Kidney epithelial cell (primary cell): ENCODE results near the gene GRID2. TPM values are rescaled to one million over a fixed set of nuclear protein-coding genes. Genes with fewer than 3 reads are reported as not detected.

ENCODE experiments used
- DNase-seq: peaks from one replicate; pipeline ENCODE4 v3.0.0-alpha.2; 2010; ENCODE audit warnings: low read depth
- H3K27me3 ChIP-seq: 2 replicates; pipeline ENCODE4 v1.6.0; 2011; ENCODE audit warnings: low read length; ENCODE audit not compliant: control insufficient read depth, insufficient read depth
- H3K36me3 ChIP-seq: 2 replicates; pipeline ENCODE4 v1.5.1; 2011; ENCODE audit warnings: low read length; ENCODE audit not compliant: control insufficient read depth, insufficient read depth
- H3K4me3 ChIP-seq: 2 replicates; pipeline ENCODE4 v1.5.1; 2011; ENCODE audit warnings: low read depth, mild to moderate bottlenecking, control low read depth, low read length
- total RNA-seq: library from RNA; depleted of rRNA; stranded (reverse); fragments of >200 nt; gene quantifications from 2 replicates; pipeline ENCODE4 v1.2.3, GENCODE V29; 2015
- TF ChIP-seq, protein P1 (sequence below): IDR thresholded peaks from 2 replicates; pipeline ENCODE4 v1.5.1; 2011; ENCODE audit warnings: mild to moderate bottlenecking, moderate library complexity, low read length, control low read depth, inconsistent platforms; ENCODE audit not compliant: insufficient read depth, poor library complexity, severe bottlenecking

The GRID2 gene
- total RNA-seq, 1 donor from 2014 or later, result not detected

DNA sequence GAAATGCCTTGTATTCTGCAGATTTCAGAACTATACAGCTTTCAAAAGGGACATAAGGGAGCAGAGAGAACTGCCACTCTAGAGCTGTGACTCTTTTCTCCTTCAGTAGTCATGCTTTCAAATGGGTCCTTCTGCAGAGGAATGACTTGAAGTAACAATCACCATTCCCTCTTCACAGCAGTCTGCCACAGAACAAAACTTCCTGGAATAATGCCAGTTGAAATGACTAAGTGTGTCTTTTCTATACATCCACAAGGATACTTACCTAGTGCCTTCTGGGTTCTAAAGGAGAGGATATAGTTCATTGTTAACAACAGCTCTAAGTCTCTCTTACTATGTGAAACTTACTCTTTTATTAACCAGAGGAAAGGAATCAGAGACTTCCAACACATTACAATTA, 1009.4 kb downstream of the GRID2 start:
- Histone ChIP-seq H3K36me3 (no peaks in the 10 kb centered on the region), H3K27me3 (no peaks in the 10 kb centered on the region), H3K4me3 (no peak overlapping the region)
- DNase-seq, result no peak
- TF ChIP-seq, protein P1, sequence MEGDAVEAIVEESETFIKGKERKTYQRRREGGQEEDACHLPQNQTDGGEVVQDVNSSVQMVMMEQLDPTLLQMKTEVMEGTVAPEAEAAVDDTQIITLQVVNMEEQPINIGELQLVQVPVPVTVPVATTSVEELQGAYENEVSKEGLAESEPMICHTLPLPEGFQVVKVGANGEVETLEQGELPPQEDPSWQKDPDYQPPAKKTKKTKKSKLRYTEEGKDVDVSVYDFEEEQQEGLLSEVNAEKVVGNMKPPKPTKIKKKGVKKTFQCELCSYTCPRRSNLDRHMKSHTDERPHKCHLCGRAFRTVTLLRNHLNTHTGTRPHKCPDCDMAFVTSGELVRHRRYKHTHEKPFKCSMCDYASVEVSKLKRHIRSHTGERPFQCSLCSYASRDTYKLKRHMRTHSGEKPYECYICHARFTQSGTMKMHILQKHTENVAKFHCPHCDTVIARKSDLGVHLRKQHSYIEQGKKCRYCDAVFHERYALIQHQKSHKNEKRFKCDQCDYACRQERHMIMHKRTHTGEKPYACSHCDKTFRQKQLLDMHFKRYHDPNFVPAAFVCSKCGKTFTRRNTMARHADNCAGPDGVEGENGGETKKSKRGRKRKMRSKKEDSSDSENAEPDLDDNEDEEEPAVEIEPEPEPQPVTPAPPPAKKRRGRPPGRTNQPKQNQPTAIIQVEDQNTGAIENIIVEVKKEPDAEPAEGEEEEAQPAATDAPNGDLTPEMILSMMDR, result no peak

DNA sequence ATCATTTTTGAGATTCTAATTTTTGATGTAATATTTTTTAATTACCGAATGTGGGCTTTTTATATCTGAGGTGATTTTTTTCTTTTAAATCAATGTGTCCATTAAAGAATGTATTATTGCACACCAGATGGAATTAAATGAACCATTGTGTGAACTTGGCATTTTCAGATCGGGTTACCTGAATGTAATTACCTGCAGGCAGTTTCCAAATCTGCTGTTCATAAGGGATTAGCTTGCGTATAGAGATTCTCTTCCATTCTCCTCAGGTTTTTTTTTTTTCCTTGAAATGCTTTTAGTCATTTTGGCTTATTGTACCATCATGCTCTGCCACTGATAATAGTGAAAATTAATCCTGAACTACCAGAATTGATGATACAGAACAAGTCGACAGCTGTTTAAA, 1013.3 kb downstream of the GRID2 start:
- TF ChIP-seq, protein P1, result no peak
- DNase-seq, result no peak
- no peaks in the 10 kb centered on the region for H3K36me3 ChIP-seq
- H3K27me3 ChIP-seq, result no peaks in the 10 kb centered on the region
- no peak overlapping the region for H3K4me3 ChIP-seq

DNA sequence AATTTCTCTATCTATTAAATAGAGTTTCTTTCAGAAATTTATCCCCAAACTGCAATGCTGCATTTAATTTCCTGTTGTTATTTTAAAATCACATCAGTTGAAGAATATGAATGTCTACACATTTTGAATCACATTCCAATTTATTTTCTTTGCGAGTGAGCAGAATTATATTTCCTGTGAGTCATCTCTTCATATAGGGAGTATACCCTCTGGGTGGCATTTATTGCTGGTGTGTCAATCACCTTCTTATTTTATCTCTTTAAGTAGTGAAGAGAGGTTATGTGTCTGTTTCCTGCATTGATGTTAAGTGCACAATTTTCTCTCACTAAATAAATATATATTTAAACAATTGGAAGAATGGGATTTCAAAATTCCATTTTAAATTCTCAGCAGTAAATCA, 1013.8 kb downstream of the GRID2 start:
- TF ChIP-seq, protein P1, result no peak
- Histone ChIP-seq H3K27me3 (no peaks in the 10 kb centered on the region), H3K36me3 (no peaks in the 10 kb centered on the region), H3K4me3 (no peak overlapping the region)
- DNase-seq, result no peak

DNA sequence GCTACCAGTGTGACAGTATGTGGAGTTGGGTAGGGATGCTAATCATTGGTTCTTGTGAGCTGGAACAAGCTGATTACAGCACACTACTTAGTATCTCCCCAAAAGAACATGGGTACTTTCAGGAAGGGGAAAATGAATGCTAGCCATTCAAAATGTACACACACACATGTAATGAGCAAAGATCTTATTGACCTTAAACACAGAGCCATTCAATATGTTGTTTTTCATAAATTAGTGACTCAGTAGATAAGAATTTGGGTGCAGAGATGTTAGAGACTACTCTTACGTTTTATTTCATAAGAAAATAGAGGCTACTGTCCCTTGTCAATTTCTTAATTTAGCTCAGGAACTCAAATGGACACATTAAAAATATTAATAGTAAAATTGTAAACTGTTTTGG, 1015.3 kb downstream of the GRID2 start:
- no peak for DNase-seq
- no peak overlapping the region for H3K4me3 ChIP-seq
- no peaks in the 10 kb centered on the region for H3K27me3 ChIP-seq
- H3K36me3 ChIP-seq, result no peaks in the 10 kb centered on the region
- TF ChIP-seq, protein P1, result no peak

DNA sequence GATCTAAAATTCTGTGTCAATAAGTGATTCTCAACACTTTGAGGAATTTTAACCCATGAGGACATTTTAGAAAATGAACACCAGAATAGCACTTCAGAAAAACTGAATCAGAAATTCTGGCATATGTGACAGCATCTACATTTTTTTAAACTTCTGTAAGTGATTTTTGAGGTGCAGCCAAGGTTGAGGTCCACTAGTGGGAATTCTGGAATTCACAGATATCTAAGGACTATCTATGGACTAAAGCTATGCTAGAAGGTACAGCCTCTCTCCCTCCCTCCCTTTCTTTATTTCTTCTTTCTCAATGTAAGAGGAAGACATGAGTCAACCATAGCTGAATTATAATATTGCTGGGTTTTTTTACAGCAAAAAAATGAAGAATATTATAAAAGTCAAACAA, 1016.6 kb downstream of the GRID2 start:
- Histone ChIP-seq H3K4me3 (no peak overlapping the region), H3K36me3 (no peaks in the 10 kb centered on the region), H3K27me3 (no peaks in the 10 kb centered on the region)
- TF ChIP-seq, protein P1, result no peak
- DNase-seq, result no peak

DNA sequence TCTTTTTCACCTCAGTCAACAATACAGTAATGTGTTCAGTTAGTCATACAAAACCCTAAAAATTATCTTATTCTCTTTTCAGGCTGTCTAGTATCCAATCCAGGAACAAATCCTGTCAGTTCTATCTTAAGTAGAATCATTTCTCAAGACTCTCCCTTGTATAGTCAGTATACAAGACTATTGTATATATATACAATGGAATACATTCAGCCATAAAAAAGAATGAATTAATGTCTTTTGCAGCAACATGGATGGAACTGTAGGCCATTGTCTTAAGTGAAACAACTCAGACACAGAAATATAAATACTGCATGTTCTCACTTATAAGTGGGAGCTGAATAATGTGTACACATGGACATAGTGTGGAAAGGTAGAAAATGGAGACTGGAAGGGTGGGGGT, 1023.6 kb downstream of the GRID2 start:
- DNase-seq, result no peak
- TF ChIP-seq, protein P1, result no peak
- H3K4me3 ChIP-seq, result no peak overlapping the region
- no peaks in the 10 kb centered on the region for H3K27me3 ChIP-seq
- H3K36me3 ChIP-seq, result no peaks in the 10 kb centered on the region
